ENCODE results near the gene NDUFS2.

Gene NDUFS2

DNA sequence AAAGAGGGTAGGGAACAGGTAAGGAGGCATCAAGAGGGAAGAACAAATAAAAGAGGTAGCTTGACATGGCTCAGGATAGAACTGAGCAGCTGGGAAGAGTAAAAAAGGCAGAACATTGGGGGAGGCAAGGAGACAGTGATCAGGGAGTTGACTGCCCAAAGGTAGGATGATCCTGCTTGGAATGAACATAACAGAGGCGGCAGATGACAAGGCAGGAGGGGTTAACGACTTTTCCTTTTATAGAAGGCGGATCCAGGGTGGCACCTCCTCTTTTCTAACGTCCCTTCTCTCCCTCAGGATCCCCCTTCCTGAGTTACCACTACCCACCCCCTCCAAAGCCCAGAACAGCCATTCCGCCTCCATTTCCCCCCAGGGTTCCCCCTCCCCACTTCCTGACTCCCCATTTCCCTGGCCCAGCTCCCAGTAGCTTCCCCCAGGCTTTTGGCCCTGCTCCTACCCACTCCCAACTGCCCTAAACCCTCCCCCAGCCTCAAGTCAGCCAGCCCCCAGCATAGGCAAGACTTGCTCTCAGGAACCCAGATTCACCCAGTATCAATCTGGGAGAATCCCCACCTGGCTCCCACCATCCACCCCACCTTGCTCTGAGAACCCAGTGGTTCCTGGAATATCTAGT lies 2.5 kb upstream of the NDUFS2 start:
- H3K4me3 ChIP-seq (ENCODE audit: low read depth, low read length), result no peak overlapping the region
- TF ChIP-seq, protein P1, sequence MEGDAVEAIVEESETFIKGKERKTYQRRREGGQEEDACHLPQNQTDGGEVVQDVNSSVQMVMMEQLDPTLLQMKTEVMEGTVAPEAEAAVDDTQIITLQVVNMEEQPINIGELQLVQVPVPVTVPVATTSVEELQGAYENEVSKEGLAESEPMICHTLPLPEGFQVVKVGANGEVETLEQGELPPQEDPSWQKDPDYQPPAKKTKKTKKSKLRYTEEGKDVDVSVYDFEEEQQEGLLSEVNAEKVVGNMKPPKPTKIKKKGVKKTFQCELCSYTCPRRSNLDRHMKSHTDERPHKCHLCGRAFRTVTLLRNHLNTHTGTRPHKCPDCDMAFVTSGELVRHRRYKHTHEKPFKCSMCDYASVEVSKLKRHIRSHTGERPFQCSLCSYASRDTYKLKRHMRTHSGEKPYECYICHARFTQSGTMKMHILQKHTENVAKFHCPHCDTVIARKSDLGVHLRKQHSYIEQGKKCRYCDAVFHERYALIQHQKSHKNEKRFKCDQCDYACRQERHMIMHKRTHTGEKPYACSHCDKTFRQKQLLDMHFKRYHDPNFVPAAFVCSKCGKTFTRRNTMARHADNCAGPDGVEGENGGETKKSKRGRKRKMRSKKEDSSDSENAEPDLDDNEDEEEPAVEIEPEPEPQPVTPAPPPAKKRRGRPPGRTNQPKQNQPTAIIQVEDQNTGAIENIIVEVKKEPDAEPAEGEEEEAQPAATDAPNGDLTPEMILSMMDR (IDR thresholded peaks at IDR 0.05; ENCODE audit: control insufficient read depth, extremely low read depth, insufficient read depth), result no peak
- DNase-seq (ENCODE audit: low read depth), result no peak

DNA sequence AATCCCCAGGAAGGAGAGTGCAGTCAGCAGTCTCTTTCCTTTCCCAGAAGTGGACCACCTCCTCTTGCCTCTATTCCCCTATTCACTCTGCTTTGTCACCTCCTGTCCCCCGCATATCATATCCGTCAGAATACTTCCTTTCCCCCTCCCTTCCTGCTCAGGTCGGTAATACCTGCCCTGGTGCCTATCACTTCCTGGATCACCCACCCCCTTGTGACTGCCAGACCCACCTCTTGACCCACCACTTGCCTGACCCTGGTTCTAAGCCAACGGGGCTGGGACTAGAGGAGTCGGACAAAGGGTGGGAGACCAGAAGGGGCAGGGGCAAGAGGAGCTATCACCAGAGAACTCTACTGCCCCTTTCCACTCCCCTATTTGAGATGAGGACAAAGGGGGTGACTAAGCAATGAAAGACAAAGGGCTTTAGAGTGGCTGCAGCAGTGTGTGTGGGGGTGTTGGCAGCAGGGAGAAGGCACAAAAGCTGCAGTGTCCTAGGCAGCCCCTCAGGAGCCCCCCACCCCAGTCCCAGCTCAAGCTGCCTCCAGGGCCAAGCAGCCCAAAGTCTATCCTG lies 1.7 kb upstream of the NDUFS2 start:
- TF ChIP-seq, protein P1 (IDR thresholded peaks at IDR 0.05; ENCODE audit: control insufficient read depth, extremely low read depth, insufficient read depth), result no peak
- no peak for DNase-seq (ENCODE audit: low read depth)
- no peak overlapping the region for H3K4me3 ChIP-seq (ENCODE audit: low read depth, low read length)

DNA sequence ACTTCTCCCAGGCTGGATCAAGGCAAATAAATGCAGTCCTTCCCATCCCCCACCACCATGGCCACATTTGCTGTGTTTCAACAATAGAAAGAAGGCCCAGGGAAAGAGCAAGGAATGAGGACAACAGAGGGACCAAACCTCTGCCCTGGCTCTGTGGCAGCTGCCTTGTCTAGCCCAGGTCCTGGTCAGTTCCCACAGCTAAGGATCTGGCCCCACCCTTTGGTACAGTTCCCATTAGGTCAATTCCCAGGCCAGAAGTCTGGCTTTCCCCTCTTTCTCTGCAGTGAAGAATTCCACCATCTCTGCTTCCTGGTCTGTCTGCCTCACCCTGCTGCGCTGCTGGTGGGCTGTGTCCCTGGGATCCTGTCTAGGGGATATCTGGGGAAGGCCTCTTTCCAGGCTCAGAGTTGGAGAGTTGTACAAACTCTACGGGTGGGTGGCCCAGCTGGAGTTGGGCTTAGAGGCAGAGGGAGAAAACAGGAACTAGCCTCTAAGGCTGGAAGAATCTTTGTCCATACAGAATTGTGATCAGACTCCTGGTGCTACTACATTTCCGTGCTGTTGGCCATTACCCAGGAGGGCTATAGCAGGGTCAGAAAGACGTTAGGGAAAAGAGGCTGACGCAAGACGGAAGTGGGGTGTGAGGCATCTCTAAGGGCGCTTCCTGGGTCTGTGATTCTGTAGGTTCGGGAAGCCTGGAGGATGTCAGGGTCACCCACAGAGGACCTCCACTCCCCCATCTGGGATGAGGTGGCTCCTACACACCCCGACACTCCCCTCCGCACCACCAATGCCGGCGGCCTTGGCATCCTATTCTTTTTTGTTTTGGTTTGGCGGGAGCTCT lies 953 bp upstream of the NDUFS2 start:
- TF ChIP-seq, protein P1 (IDR thresholded peaks at IDR 0.05; ENCODE audit: control insufficient read depth, extremely low read depth, insufficient read depth), result no peak
- DNase-seq (ENCODE audit: low read depth), result no peak
- peak overlapping the region; percentile 86 for H3K4me3 ChIP-seq (ENCODE audit: low read depth, low read length)

DNA sequence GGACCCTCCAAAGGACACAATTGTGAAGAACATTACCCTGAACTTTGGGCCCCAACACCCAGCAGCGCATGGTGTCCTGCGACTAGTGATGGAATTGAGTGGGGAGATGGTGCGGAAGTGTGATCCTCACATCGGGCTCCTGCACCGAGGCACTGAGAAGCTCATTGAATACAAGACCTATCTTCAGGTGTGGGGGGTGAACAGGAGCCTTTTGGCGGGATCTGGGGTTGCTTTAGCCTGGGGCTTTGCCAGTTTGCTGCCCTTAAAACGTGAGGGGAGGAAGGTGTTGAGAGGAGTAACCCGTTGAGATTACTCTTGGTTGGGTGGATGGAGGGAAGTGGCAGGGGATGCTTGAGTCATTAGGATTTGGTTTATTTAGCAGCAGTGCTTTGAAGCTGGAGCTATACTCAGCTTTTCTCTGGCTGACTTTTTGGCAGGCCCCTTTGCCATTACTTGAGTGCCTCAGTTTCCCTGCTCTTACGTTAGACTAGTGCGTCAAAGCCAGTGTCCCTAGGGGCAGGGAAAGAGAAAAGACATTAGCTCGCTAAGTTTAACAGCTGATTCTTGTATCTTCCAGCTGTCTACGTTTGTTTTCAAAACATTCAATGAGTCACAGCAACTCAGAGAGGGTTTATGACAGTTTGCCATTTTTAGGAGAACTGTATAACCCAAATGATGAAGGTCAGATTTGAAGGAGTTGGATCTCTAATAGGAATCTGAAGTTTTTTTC lies 4.4 kb downstream of the NDUFS2 start:
- DNase-seq (ENCODE audit: low read depth), result no peak
- TF ChIP-seq, protein P1 (IDR thresholded peaks at IDR 0.05; ENCODE audit: control insufficient read depth, extremely low read depth, insufficient read depth), result no peak
- no peak overlapping the region for H3K4me3 ChIP-seq (ENCODE audit: low read depth, low read length)

DNA sequence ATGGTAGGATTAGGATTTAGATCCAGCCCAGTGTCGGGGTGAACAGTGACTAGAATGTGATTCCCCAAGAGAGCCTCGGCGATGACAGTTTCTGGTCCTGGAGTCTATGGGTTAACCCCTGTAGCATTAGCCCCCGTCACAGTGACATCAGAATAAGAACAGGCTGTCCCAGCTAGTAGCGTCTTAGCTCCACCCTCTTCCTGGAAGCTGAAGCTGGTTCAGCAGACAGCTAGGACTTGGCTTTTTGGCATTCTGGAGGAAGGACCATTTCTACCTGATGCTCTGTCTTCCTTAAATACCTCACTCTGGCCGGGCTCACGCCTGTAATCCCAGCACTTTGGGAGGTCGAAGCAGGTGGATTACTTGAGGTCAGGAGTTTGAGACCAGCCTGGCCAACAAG lies 5.0 kb downstream of the NDUFS2 start:
- DNase-seq (ENCODE audit: low read depth), result no peak
- TF ChIP-seq, protein P1 (IDR thresholded peaks at IDR 0.05; ENCODE audit: control insufficient read depth, extremely low read depth, insufficient read depth), result no peak
- H3K4me3 ChIP-seq (ENCODE audit: low read depth, low read length), result no peak overlapping the region

DNA sequence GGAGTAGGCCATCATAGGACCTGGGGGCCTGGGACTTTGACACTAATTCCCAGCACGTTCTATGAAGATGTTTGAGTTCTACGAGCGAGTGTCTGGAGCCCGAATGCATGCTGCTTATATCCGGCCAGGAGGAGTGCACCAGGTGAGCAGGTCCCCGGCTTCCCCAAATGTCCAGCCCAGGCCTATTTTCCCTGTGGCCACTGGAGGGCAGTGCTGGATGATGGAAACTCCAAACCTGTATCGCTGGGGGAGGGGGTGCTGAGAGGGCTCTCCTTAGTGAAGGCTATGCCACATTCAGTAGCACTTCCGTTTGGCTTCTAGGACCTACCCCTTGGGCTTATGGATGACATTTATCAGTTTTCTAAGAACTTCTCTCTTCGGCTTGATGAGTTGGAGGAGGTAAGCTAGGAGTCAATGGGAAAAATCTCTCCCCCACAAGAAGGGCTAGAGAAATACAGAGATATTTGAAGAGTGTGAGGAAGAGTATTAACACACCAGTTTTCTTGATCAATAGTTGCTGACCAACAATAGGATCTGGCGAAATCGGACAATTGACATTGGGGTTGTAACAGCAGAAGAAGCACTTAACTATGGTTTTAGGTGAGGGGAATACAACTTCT lies 7.7 kb downstream of the NDUFS2 start:
- TF ChIP-seq, protein P1 (IDR thresholded peaks at IDR 0.05; ENCODE audit: control insufficient read depth, extremely low read depth, insufficient read depth), result peak; percentile 93
- peak; percentile 42 for DNase-seq (ENCODE audit: low read depth)
- H3K4me3 ChIP-seq (ENCODE audit: low read depth, low read length), result no peak overlapping the region

Data from LNCaP clone FGC (cell line).